ENCODE data around the gene MYOF.
"Not testable (repeated sequence)": the region's sequence is repeated elsewhere in the genome, so short reads cannot be mapped to it uniquely, and the experiment has no call there.

The MYOF gene

GRCh38 chr10:93485690-93486089 lies 3.6 kb upstream of the MYOF start:
- no peak for DNase-seq (ENCODE audit: low read depth, low spot score)

DNA sequence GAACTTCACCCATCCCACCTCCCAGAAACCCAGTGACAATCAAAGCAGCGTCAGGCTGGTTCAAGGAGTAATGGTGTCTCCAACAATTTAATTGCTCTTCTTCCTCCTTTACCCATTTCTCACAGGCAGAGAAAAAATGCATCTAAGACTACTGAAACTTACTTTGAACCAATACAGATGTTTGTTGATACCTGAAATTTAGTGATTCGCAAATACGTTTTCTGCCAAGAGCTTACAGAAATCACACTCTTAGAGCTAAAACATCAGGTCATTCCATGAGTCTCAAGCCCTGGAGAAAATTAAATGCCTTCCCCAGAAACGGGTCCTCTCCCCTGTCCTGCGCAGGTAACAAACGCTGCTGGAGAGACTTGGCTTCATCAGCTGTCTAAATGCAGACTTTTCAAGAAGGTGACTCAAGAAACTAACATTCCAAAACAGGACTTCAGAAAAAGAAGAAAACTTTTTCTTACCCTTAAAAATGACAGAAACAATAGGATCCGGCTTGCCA lies 443 bp downstream of the MYOF start:
- no peak for DNase-seq (ENCODE audit: low read depth, low spot score)

GRCh38 chr10:93478873-93479272 lies 3.3 kb downstream of the MYOF start:
- DNase-seq (ENCODE audit: low read depth, low spot score) = no peak

DNA sequence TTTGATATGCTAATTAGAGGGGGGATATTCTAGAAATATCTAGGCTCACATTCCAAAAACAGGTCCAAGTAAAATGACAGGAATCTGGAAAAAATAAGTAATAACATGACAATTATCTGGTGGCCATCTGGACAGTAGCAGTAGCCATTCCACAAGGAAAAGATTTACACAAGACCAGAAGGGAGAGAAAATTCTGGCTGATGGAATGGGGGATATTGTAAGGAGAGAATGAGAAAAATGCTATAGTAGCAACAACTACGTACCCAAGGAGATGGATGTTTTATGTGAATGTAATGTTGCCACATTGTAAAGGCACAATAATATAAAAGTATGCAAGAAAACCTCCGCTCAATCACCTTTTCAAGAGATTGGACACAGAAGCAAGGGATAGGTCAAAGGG lies 5.4 kb downstream of the MYOF start:
- no peak for DNase-seq (ENCODE audit: low read depth, low spot score)

DNA sequence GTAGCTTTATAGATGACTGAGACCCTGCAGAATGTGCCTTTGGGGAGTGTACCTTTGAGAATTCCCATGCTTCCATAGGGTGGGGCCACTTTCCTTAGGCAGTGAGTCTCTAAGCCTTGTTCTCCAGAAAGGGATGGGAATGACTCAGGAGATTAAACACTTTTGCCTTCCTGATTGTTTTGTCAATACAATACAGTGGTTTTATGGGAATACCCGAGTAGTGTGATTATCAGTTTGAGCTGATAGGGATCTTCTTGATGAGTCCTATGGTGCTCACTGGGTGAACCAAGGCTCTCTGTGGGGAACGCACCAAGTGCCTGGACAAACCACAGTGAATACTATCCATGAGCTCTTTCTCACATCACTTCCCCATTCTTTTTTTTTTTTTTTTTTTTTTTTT lies 6.3 kb downstream of the MYOF start:
- no peak for DNase-seq (ENCODE audit: low read depth, low spot score)

DNA sequence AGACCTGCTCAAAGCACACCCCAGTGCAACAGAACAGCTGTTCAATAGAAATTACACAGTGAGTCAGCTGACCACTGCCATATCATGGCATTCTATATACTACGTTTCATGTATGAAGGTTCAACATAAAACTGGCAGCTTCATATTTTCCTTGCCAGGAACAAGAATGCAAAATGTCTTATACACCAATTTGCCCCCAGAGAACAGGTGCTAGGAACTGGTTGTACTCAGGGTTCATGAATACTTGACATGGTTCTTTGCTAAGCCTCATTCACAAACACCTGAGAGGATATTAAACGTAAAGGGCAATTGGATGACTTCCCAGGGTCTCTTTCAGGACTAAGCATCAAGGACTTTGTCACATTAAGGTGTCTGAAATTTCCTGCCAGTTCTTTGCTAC lies 6.9 kb downstream of the MYOF start:
- DNase-seq (ENCODE audit: low read depth, low spot score) = no peak

GRCh38 chr10:93473804-93474472 lies 8.2 kb downstream of the MYOF start:
- no peak for DNase-seq (ENCODE audit: low read depth, low spot score)

GRCh38 chr10:93473161-93473560 lies 9.0 kb downstream of the MYOF start:
- DNase-seq (ENCODE audit: low read depth, low spot score) = no peak

DNA sequence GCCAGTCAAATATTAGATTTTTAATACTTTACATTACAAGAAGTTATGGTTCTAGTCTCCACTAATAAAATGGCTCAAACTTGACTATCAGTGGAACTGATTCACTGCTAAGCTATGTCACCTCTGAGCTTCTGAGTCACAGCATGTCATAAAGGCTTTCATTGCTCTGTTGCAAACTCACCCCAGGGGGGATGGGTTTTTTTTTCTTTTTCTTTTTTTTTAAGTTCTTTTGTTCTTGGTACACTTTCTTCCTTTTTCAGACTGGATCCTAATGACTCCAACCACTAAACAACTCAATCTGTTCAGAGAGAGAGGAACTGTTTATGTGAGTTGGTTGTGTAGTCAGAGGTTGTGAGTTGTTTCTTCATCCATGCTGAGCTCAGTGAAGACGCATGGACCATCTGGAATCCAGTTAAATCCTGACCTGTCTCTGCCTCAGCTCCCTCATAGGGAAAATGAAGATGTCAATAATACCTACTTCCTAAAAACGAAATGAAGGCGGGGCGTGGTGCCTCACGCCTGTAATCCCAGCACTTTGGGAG lies 11.0 kb downstream of the MYOF start:
- DNase-seq (ENCODE audit: low read depth, low spot score) = no peak

- no peak for DNase-seq (ENCODE audit: low read depth, low spot score)
Observed at GRCh38 chr10:93469454-93469853, 12.7 kb downstream of the MYOF start.

DNA sequence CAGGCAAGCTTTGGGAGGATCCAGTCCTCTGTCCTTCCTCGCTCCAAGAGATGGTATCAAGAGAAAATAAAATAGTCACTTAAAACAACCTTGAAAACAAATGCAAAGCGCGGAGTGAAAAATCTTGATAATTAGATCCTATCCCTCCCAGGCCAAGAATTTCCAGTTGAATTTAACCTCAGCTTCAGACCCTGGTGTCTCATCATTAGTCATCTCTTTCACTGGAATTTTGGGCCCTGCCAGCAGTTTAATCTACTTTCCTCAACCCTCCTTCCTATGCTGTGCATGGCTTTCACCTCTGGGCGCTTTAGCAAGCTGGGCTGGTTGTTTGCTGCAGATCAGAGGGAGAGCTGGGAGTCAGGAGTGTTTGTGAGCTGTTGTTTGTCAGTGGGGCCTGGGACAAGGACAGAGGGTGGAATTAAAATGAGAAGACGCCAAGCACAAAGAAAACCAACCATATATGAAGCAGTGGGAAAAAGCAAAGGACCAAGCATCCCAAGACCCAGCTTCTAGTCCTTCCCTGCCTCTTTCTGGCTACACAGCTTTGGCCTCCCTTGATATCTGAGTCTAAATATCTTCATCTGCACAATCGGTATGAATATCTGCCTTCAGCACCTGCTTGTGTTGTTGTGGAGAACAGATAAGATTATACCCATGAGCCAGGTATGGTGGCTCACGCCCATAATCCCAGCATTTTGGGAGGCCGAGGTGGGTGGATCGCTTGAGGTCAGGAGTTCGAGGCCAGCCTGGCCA lies 13.5 kb downstream of the MYOF start:
- DNase-seq (ENCODE audit: low read depth, low spot score) = no peak

- DNase-seq (ENCODE audit: low read depth, low spot score) = not testable (repeated sequence)
Observed at GRCh38 chr10:93467635-93468034, 14.5 kb downstream of the MYOF start.

GRCh38 chr10:93465806-93466675 lies 16.1 kb downstream of the MYOF start:
- DNase-seq (ENCODE audit: low read depth, low spot score) = no peak

- DNase-seq (ENCODE audit: low read depth, low spot score) = no peak
Observed at GRCh38 chr10:93464776-93465388, 17.3 kb downstream of the MYOF start.

GRCh38 chr10:93463723-93464476 lies 18.2 kb downstream of the MYOF start:
- no peak for DNase-seq (ENCODE audit: low read depth, low spot score)

- no peak for DNase-seq (ENCODE audit: low read depth, low spot score)
Observed at GRCh38 chr10:93462881-93463280, 19.3 kb downstream of the MYOF start.

DNA sequence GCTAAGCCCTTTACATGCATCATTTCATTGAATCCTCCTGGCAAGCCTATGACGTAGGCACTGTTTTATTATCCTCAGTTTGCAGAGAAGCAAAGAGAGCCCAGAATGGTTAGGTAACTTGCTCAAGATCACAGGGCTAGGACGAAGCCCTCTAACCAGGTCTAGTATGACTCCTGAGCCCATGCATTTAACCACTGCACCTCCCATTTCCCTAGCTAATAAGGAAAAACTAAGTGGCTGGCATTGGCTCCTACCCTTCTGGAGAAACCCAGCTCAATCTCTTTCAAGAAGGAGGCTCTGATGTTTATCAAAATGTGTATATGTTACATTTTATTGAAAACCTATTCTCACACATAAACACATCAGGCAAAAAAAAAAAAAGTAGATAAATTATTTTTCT lies 19.8 kb downstream of the MYOF start:
- DNase-seq (ENCODE audit: low read depth, low spot score) = no peak

- no peak for DNase-seq (ENCODE audit: low read depth, low spot score)
Observed at GRCh38 chr10:93461807-93462178, 20.3 kb downstream of the MYOF start.

DNA sequence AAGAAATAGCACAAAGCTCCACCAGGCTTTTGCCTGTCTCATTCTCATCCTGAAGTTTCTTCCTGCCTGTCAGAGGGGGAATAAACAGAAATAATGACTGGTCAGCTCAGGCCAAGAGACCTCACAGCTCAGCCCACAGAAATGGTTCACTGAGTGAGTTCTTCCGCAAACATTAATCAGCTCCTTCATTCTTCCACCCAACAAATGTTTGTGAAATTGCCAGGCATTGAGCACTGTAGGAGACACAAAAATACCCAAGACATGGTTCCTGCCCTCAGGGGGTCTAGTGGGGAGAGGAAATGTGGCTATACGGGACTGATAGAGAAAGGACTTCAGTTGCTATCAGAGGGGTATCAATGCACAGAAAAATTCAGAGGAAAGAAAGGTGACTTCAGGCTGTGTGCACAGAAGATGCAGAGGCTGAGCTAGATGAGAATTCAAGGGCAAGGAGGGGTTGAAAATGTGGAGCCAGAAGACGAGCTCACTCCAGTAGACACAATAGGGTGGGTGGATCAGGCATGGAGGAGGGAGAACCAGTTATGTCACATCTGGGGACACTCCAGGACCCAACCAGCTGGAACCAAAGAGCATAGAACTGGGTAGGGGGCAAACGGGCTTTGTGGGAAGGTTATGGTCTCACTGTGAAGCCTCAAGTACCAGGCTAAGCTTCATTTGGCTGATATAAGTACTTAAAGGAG lies 20.9 kb downstream of the MYOF start:
- DNase-seq (ENCODE audit: low read depth, low spot score) = no peak

DNA sequence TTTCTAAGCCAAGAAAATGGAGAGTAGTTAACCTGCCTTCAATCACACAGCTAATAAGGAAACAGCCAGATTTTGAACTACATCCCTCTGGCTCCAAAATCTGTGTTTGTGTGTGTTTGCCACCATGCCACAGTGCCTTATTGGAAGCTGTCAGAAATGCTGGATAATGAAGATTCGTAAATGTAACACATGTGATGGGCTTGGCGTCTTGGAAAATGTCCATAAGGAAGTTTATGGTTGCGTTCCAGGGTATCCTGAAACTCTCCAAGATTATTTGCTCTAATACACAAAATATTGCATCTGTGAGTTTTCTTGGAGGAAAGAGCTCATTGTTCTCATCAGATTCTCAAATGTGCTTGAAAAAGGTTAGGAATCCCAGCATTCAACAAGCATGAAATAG lies 22.7 kb downstream of the MYOF start:
- no peak for DNase-seq (ENCODE audit: low read depth, low spot score)

All from iPS DF 19.7 (cell line).